ENCODE measurements around the gene TRA2B.
"Not testable (repeated sequence)": the region's sequence is repeated elsewhere in the genome, so short reads cannot be mapped to it uniquely, and the experiment has no call there.

TRA2B gene

DNA sequence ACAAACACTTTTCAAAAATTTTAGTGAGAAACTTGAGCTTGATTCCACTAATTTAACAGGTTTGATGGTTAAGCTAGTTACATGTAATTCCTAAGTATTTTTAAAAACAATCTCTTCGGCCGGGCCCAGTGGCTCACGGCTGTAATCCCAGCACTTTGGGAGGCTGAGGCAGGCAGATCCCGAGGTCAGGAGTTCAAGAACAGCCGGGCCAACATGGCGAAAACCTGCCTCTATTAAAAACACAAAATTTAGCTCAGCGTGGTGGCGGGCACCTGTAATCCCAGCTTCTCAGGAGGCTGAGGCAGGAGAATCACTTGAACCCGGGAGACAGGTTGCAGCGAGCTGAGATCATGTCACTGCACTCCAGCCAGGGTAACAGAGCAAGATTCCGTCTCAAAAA lies 25.3 kb downstream of the TRA2B start:
- H3K4ac ChIP-seq (ENCODE audit: low read depth, low read length) = no peak overlapping the region
- no peak overlapping the region for H3K14ac ChIP-seq (ENCODE audit: low read length)
- H4K8ac ChIP-seq (ENCODE audit: low read depth, low read length) = no peak overlapping the region
- H3K79me2 ChIP-seq (ENCODE audit: control insufficient read depth, insufficient read depth, low read length, poor library complexity) = no peaks in the 10 kb centered on the region
- H3K27ac ChIP-seq (ENCODE audit: low read depth, low read length) = no peak overlapping the region
- H3K9me3 ChIP-seq (ENCODE audit: insufficient read depth, low read depth, low read length) = no peaks in the 10 kb centered on the region
- no peak for DNase-seq
- no peak overlapping the region for H3K9ac ChIP-seq (ENCODE audit: low read length)
- WGBS (ENCODE audit: extremely low coverage, insufficient coverage, insufficient read length) = no CpG with 5 or more reads among the region's 11 CpGs
- no peak overlapping the region for H2BK12ac ChIP-seq (ENCODE audit: low read length)
- no peak overlapping the region for H3K18ac ChIP-seq (ENCODE audit: low read length)
- no peak overlapping the region for H4K91ac ChIP-seq (ENCODE audit: low read depth, low read length)
- no peak overlapping the region for H4K12ac ChIP-seq (ENCODE audit: low read depth, low read length)
- H3K27me3 ChIP-seq (ENCODE audit: insufficient read depth, low read length) = no peaks in the 10 kb centered on the region
- no peak overlapping the region for H2AFZ ChIP-seq (ENCODE audit: insufficient read depth, low read length, poor library complexity)
- no peak overlapping the region for H3K4me3 ChIP-seq (ENCODE audit: low read depth, low read length)
- H3K36me3 ChIP-seq (ENCODE audit: control insufficient read depth in 1 of 2, insufficient read depth in 2 of 2, low read length in 2 of 2) = peaks cover 6 to 14% of the 10 kb centered on the region in 2 experiments
- H3K23ac ChIP-seq (ENCODE audit: low read length) = no peak overlapping the region
- no peak overlapping the region for H2AK5ac ChIP-seq (ENCODE audit: low read length)
- no peak overlapping the region for H2BK5ac ChIP-seq (ENCODE audit: low read depth, low read length, poor library complexity)
- H3K4me1 ChIP-seq (ENCODE audit: control insufficient read depth in 1 of 2, insufficient read depth in 2 of 2, low read length in 2 of 2) = no peaks in the 10 kb centered on the region
- no peak overlapping the region for H3K4me2 ChIP-seq (ENCODE audit: low read length)
- no peak overlapping the region for H2BK120ac ChIP-seq (ENCODE audit: insufficient read depth, low read length, poor library complexity)
- H3K79me1 ChIP-seq (ENCODE audit: low read length) = no peaks in the 10 kb centered on the region

DNA sequence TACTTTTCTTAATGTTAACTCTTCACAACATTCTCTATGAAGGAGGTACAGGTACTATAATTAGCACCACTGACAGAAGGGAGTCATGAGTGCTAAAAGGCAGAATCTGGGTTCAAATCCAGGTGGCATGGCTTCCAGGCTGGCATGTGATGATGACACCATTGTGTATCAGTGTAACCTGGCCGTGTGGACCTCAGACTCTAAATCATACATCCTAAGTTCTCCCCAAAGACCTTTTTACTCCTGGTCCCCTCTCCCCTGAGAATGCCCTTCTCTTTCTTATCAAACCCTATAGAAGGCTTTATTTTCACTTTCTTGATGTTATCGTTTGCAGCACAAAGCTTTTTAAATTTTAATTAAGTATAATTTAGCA lies 26.8 kb downstream of the TRA2B start:
- H2AK5ac ChIP-seq (ENCODE audit: low read length); H2AFZ ChIP-seq (ENCODE audit: insufficient read depth, low read length, poor library complexity); H3K79me2 ChIP-seq (ENCODE audit: control insufficient read depth, insufficient read depth, low read length, poor library complexity); H3K9ac ChIP-seq (ENCODE audit: low read length); H2BK5ac ChIP-seq (ENCODE audit: low read depth, low read length, poor library complexity); H3K9me3 ChIP-seq (ENCODE audit: insufficient read depth, low read depth, low read length); H3K79me1 ChIP-seq (ENCODE audit: low read length); H3K27ac ChIP-seq (ENCODE audit: low read depth, low read length); H2BK12ac ChIP-seq (ENCODE audit: low read length); H4K91ac ChIP-seq (ENCODE audit: low read depth, low read length); H3K14ac ChIP-seq (ENCODE audit: low read length); H2BK120ac ChIP-seq (ENCODE audit: insufficient read depth, low read length, poor library complexity); H3K4ac ChIP-seq (ENCODE audit: low read depth, low read length); H3K4me2 ChIP-seq (ENCODE audit: low read length); H4K8ac ChIP-seq (ENCODE audit: low read depth, low read length); H4K12ac ChIP-seq (ENCODE audit: low read depth, low read length); H3K23ac ChIP-seq (ENCODE audit: low read length); H3K18ac ChIP-seq (ENCODE audit: low read length); H3K27me3 ChIP-seq (ENCODE audit: insufficient read depth, low read length); H3K4me1 ChIP-seq (ENCODE audit: control insufficient read depth in 1 of 2, insufficient read depth in 2 of 2, low read length in 2 of 2); H3K4me3 ChIP-seq (ENCODE audit: low read depth, low read length); DNase-seq: not testable (repeated sequence)
- peaks cover 6 to 14% of the 10 kb centered on the region in 2 experiments for H3K36me3 ChIP-seq (ENCODE audit: control insufficient read depth in 1 of 2, insufficient read depth in 2 of 2, low read length in 2 of 2)
- WGBS (ENCODE audit: extremely low coverage, insufficient coverage, insufficient read length) = no CpG with 5 or more reads among the region's 2 CpGs

DNA sequence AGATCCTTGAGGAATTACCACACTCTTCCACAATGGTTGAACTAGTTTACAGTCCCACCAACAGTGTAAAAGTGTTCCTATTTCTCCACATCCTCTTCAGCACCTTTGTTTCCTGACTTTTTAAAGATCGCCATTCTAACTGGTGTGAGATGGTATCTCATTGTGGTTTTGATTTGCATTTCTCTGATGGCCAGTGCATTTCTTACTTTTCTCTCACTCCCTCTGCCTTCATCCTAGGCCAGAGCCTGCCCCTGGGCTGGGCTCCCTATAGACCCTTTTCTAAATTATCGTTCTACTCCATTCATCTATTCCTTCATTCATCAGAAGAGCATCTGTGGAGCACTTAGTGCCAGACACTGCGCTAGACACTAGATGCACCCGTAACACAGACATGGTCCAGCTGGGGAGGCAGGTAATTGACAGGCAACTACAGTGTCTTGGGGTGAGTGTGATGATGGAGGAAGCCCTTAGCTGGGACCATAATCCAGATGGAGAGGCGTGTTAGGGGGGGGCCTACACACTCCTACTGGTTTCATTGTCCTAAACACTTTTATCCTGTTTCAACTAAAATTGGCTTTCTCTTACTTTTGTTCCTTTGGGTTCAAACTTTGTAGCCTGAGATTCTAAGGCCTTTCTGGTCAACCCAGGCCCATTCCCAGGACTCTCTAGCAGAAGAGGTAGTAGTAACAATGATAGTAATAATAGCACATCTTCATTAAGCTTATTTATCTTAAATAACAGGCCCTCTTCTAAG lies 27.3 kb downstream of the TRA2B start:
- WGBS (ENCODE audit: extremely low coverage, insufficient coverage, insufficient read length) = no CpG with 5 or more reads among the region's 5 CpGs

DNA sequence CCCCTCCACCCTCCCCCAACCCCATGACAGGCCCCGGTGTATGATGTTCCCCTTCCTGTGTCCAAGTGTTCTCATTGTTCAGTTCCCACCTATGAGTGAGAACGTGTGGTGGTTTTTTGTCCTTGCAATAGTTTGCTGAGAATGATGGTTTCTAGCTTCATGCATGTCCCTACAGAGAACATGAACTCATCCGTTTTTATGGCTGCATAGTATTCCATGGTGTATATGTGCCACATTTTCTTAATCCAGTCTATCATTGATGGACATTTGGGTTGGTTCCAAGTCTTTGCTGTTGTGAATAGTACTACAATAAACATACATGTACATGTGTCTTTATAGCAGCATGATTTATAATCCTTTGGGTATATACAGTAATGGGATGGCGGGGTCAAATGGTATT lies 27.9 kb downstream of the TRA2B start:
- not testable (repeated sequence) for H2BK12ac ChIP-seq (ENCODE audit: low read length); H3K4me2 ChIP-seq (ENCODE audit: low read length); H2AK5ac ChIP-seq (ENCODE audit: low read length); H3K79me2 ChIP-seq (ENCODE audit: control insufficient read depth, insufficient read depth, low read length, poor library complexity); H3K9ac ChIP-seq (ENCODE audit: low read length); H2BK120ac ChIP-seq (ENCODE audit: insufficient read depth, low read length, poor library complexity); H4K8ac ChIP-seq (ENCODE audit: low read depth, low read length); H4K12ac ChIP-seq (ENCODE audit: low read depth, low read length); H3K4me3 ChIP-seq (ENCODE audit: low read depth, low read length); H3K18ac ChIP-seq (ENCODE audit: low read length); H3K4me1 ChIP-seq (ENCODE audit: control insufficient read depth in 1 of 2, insufficient read depth in 2 of 2, low read length in 2 of 2); H3K79me1 ChIP-seq (ENCODE audit: low read length); H3K27ac ChIP-seq (ENCODE audit: low read depth, low read length); H2BK5ac ChIP-seq (ENCODE audit: low read depth, low read length, poor library complexity); H3K36me3 ChIP-seq (ENCODE audit: control insufficient read depth in 1 of 2, insufficient read depth in 2 of 2, low read length in 2 of 2); H3K14ac ChIP-seq (ENCODE audit: low read length); H2AFZ ChIP-seq (ENCODE audit: insufficient read depth, low read length, poor library complexity); H3K4ac ChIP-seq (ENCODE audit: low read depth, low read length); H4K91ac ChIP-seq (ENCODE audit: low read depth, low read length); H3K27me3 ChIP-seq (ENCODE audit: insufficient read depth, low read length); DNase-seq; H3K23ac ChIP-seq (ENCODE audit: low read length); H3K9me3 ChIP-seq (ENCODE audit: insufficient read depth, low read depth, low read length)
- no CpG with 5 or more reads among the region's 4 CpGs for WGBS (ENCODE audit: extremely low coverage, insufficient coverage, insufficient read length)

More for the DNA sequence above, 27.3 kb downstream of the TRA2B start:
- H3K27ac ChIP-seq (ENCODE audit: low read depth, low read length); H2BK12ac ChIP-seq (ENCODE audit: low read length); H4K8ac ChIP-seq (ENCODE audit: low read depth, low read length); H3K9me3 ChIP-seq (ENCODE audit: insufficient read depth, low read depth, low read length); H2AK5ac ChIP-seq (ENCODE audit: low read length); H3K18ac ChIP-seq (ENCODE audit: low read length); DNase-seq; H3K4me2 ChIP-seq (ENCODE audit: low read length); H2BK5ac ChIP-seq (ENCODE audit: low read depth, low read length, poor library complexity); H2AFZ ChIP-seq (ENCODE audit: insufficient read depth, low read length, poor library complexity); H4K91ac ChIP-seq (ENCODE audit: low read depth, low read length); H3K4me1 ChIP-seq (ENCODE audit: control insufficient read depth in 1 of 2, insufficient read depth in 2 of 2, low read length in 2 of 2); H4K12ac ChIP-seq (ENCODE audit: low read depth, low read length); H3K4ac ChIP-seq (ENCODE audit: low read depth, low read length); H3K27me3 ChIP-seq (ENCODE audit: insufficient read depth, low read length); H2BK120ac ChIP-seq (ENCODE audit: insufficient read depth, low read length, poor library complexity); H3K9ac ChIP-seq (ENCODE audit: low read length); H3K79me1 ChIP-seq (ENCODE audit: low read length); H3K14ac ChIP-seq (ENCODE audit: low read length); H3K79me2 ChIP-seq (ENCODE audit: control insufficient read depth, insufficient read depth, low read length, poor library complexity); H3K23ac ChIP-seq (ENCODE audit: low read length); H3K4me3 ChIP-seq (ENCODE audit: low read depth, low read length): not testable (repeated sequence)
- H3K36me3 ChIP-seq (ENCODE audit: control insufficient read depth in 1 of 2, insufficient read depth in 2 of 2, low read length in 2 of 2) = peaks cover 6 to 13% of the 10 kb centered on the region in 2 experiments
